HG02938 (cell line): ENCODE results near the gene IFFO2.

ENCODE experiments used
- ATAC-seq: cut with Tn5 transposase; IDR thresholded peaks from one replicate; pipeline ENCODE4 v1.9.1; 2021; ENCODE audit warnings: mild to moderate bottlenecking, moderate library complexity; ENCODE audit not compliant: unreplicated experiment

The IFFO2 gene

GRCh38 chr1:18956193-18957135 is at the start of gene IFFO2:
Gene IFFO2, minus strand, starts transcription at chr1:18956676. Its CDS starts 344 bp downstream, at chr1:18956332.
- ATAC-seq, result peak; percentile 62

GRCh38 chr1:19006000-19006399 is 49.5 kb upstream of the IFFO2 start:
- ATAC-seq, result no peak

GRCh38 chr1:19003371-19004290 is 47.2 kb upstream of the IFFO2 start:
- ATAC-seq, result no peak

- no peak for ATAC-seq
These were observed 43.6 kb upstream of the IFFO2 start for GRCh38 chr1:19000065-19000464.

GRCh38 chr1:18999359-18999758 is 42.9 kb upstream of the IFFO2 start:
- ATAC-seq, result no peak

GRCh38 chr1:18998016-18998724 is 41.7 kb upstream of the IFFO2 start:
- ATAC-seq, result no peak

GRCh38 chr1:18997508-18997907 is 41.0 kb upstream of the IFFO2 start:
- no peak for ATAC-seq

- ATAC-seq, result no peak
These were observed 40.2 kb upstream of the IFFO2 start for GRCh38 chr1:18996548-18997177.

GRCh38 chr1:18994381-18994780 is 37.9 kb upstream of the IFFO2 start:
- no peak for ATAC-seq

- ATAC-seq, result no peak
These were observed 36.2 kb upstream of the IFFO2 start for GRCh38 chr1:18992646-18993045.

- ATAC-seq, result no peak
These were observed 35.1 kb upstream of the IFFO2 start for GRCh38 chr1:18991585-18991984.

GRCh38 chr1:18989896-18990295 is 33.4 kb upstream of the IFFO2 start:
- ATAC-seq, result no peak

GRCh38 chr1:18989176-18989799 is 32.8 kb upstream of the IFFO2 start:
- no peak for ATAC-seq

GRCh38 chr1:18981242-18981641 is 24.8 kb upstream of the IFFO2 start:
- no peak for ATAC-seq

GRCh38 chr1:18978706-18979105 is 22.2 kb upstream of the IFFO2 start:
- no peak for ATAC-seq

- ATAC-seq, result no peak
These were observed 21.0 kb upstream of the IFFO2 start for GRCh38 chr1:18977428-18977827.

GRCh38 chr1:18976096-18976495 is 19.6 kb upstream of the IFFO2 start:
- no peak for ATAC-seq

GRCh38 chr1:18974606-18975005 is 18.1 kb upstream of the IFFO2 start:
- no peak for ATAC-seq

GRCh38 chr1:18974005-18974404 is 17.5 kb upstream of the IFFO2 start:
- no peak for ATAC-seq

- ATAC-seq, result no peak
These were observed 17.0 kb upstream of the IFFO2 start for GRCh38 chr1:18973446-18973955.
